BLaER1 (cell line): ENCODE data around the gene CCDC144A.
"Not testable (repeated sequence)": the region's sequence is repeated elsewhere in the genome, so short reads cannot be mapped to it uniquely, and the experiment has no call there.

Source experiments
- H3K27ac ChIP-seq: shearing (Covaris generic); formaldehyde crosslinking; 2 replicates; pipeline ENCODE4 v1.8.1; 2022
- H3K27me3 ChIP-seq: shearing (Covaris generic); formaldehyde crosslinking; 2 replicates; pipeline ENCODE4 v1.8.1; 2022
- H3K36me3 ChIP-seq: shearing (Covaris generic); formaldehyde crosslinking; 2 replicates; pipeline ENCODE4 v1.8.1; 2022
- H3K4me1 ChIP-seq: shearing (Covaris generic); formaldehyde crosslinking; 2 replicates; pipeline ENCODE4 v1.8.1; 2022
- H3K4me2 ChIP-seq: shearing (Covaris generic); formaldehyde crosslinking; 2 replicates; pipeline ENCODE4 v1.8.1; 2022
- H3K4me3 ChIP-seq: shearing (Covaris generic); formaldehyde crosslinking; 2 replicates; pipeline ENCODE4 v1.8.1; 2022
- H3K9ac ChIP-seq: shearing (Covaris generic); formaldehyde crosslinking; 2 replicates; pipeline ENCODE4 v1.8.1; 2022
- H3K9me3 ChIP-seq: shearing (Covaris generic); formaldehyde crosslinking; 2 replicates; pipeline ENCODE4 v1.8.1; 2022
- H4K20me1 ChIP-seq: shearing (Covaris generic); formaldehyde crosslinking; 2 replicates; pipeline ENCODE4 v1.8.1; 2022
- Cebpa-rat ChIP-seq: shearing (Covaris generic); IDR thresholded peaks from 2 replicates; pipeline ENCODE4 v1.8.1; 2022

The CCDC144A gene

GRCh38 chr17:16689731-16690281 is at the start of gene CCDC144A:
Gene CCDC144A (plus strand): TSS chr17:16690241. CDS start chr17:16690401, 160 bp downstream.
- H3K36me3 ChIP-seq, H3K27me3 ChIP-seq, H4K20me1 ChIP-seq, H3K4me1 ChIP-seq, H3K4me3 ChIP-seq, H3K27ac ChIP-seq, H3K9ac ChIP-seq, H3K4me2 ChIP-seq: not testable (repeated sequence)
- peaks cover 14% of the 10 kb centered on the region; the same call in 1 of the 2 replicates for H3K9me3 ChIP-seq

GRCh38 chr17:16649585-16649984 is 40.5 kb upstream of the CCDC144A start:
- Histone ChIP-seq H3K27me3 (no peaks in the 10 kb centered on the region), H3K4me3 (no peak overlapping the region), H3K9me3 (peaks cover 12% of the 10 kb centered on the region; the same call in 1 of the 2 replicates), H3K4me1 (peaks cover 17% of the 10 kb centered on the region), H4K20me1 (no peaks in the 10 kb centered on the region), H3K27ac (no peak overlapping the region), H3K36me3 (peaks cover 37% of the 10 kb centered on the region), H3K4me2 (no peak overlapping the region), H3K9ac (no peak overlapping the region)
- TF ChIP-seq Cebpa-rat = no peak

GRCh38 chr17:16652252-16652651 is 37.8 kb upstream of the CCDC144A start:
- Histone ChIP-seq H3K36me3 (peaks cover 21% of the 10 kb centered on the region), H3K4me1 (peaks cover 17% of the 10 kb centered on the region), H3K4me3 (peak overlapping the region; percentile 80; the same call in 1 of the 2 replicates), H4K20me1 (no peaks in the 10 kb centered on the region), H3K27me3 (no peaks in the 10 kb centered on the region), H3K4me2 (peak overlapping the region; percentile 91), H3K9me3 (peaks cover 6% of the 10 kb centered on the region; the same call in 1 of the 2 replicates), H3K9ac (no peak overlapping the region), H3K27ac (no peak overlapping the region)
- TF ChIP-seq Cebpa-rat = no peak

- Histone ChIP-seq H3K4me3 (peak overlapping the region; percentile 80), H4K20me1 (no peaks in the 10 kb centered on the region), H3K4me1 (peaks cover 17% of the 10 kb centered on the region), H3K9ac (peak overlapping the region; percentile 84), H3K27ac (peak overlapping the region; percentile 80), H3K4me2 (peak overlapping the region; percentile 91), H3K36me3 (peaks cover 14% of the 10 kb centered on the region), H3K27me3 (no peaks in the 10 kb centered on the region), H3K9me3 (peaks cover 12% of the 10 kb centered on the region; the same call in 1 of the 2 replicates)
- no peak for TF ChIP-seq Cebpa-rat
Measured at GRCh38 chr17:16652847-16653366, 37.1 kb upstream of the CCDC144A start.

GRCh38 chr17:16653367-16654041 is 36.5 kb upstream of the CCDC144A start, which contains the start of gene ZNF624:
Gene ZNF624 (minus strand): TSS chr17:16653850.
- Histone ChIP-seq H3K9ac (peak within 1 kb of the TSS; percentile 84), H4K20me1 (no peaks in the 10 kb centered on the region), H3K4me2 (peak within 1 kb of the TSS; percentile 91), H3K27me3 (no peaks in the 10 kb centered on the region), H3K27ac (peak within 1 kb of the TSS; percentile 80), H3K4me1 (peaks cover 17% of the 10 kb centered on the region), H3K4me3 (peak within 1 kb of the TSS; percentile 80), H3K36me3 (peaks cover 10% of the 10 kb centered on the region), H3K9me3 (peaks cover 18% of the 10 kb centered on the region)
- TF ChIP-seq Cebpa-rat = no peak

GRCh38 chr17:16661217-16661616 is 28.8 kb upstream of the CCDC144A start:
- no peaks in the 10 kb centered on the region for H4K20me1 ChIP-seq
- no peaks in the 10 kb centered on the region for H3K27me3 ChIP-seq
- H3K9ac ChIP-seq = no peak overlapping the region
- no peak for TF ChIP-seq Cebpa-rat
- H3K36me3 ChIP-seq = no peaks in the 10 kb centered on the region
- H3K4me2 ChIP-seq = no peak overlapping the region
- H3K4me1 ChIP-seq = peaks cover 8% of the 10 kb centered on the region
- peaks cover 15% of the 10 kb centered on the region for H3K9me3 ChIP-seq
- no peak overlapping the region for H3K4me3 ChIP-seq
- H3K27ac ChIP-seq = no peak overlapping the region

- Histone ChIP-seq H3K4me1 (peaks cover 20% of the 10 kb centered on the region), H3K36me3 (no peaks in the 10 kb centered on the region), H3K27ac (no peak overlapping the region), H3K9me3 (peaks cover 7% of the 10 kb centered on the region), H4K20me1 (no peaks in the 10 kb centered on the region), H3K4me2 (no peak overlapping the region), H3K27me3 (peaks cover 10% of the 10 kb centered on the region; the same call in 1 of the 2 replicates), H3K9ac (no peak overlapping the region), H3K4me3 (no peak overlapping the region)
- no peak for TF ChIP-seq Cebpa-rat
Measured at GRCh38 chr17:16662936-16663335, 27.1 kb upstream of the CCDC144A start.

GRCh38 chr17:16666553-16666906 is 23.5 kb upstream of the CCDC144A start:
- H4K20me1 ChIP-seq, H3K36me3 ChIP-seq, H3K9me3 ChIP-seq: not testable (repeated sequence)
- Histone ChIP-seq H3K4me1 (peaks cover 24% of the 10 kb centered on the region), H3K27ac (peak overlapping the region; percentile 56), H3K4me3 (peak overlapping the region; percentile 64), H3K9ac (peak overlapping the region; percentile 65; the same call in 1 of the 2 replicates), H3K27me3 (peaks cover 14% of the 10 kb centered on the region; the same call in 1 of the 2 replicates), H3K4me2 (peak overlapping the region; percentile 97)

GRCh38 chr17:16666907-16667636 is 23.0 kb upstream of the CCDC144A start:
- not testable (repeated sequence) for H4K20me1 ChIP-seq, H3K9me3 ChIP-seq, H3K36me3 ChIP-seq
- Histone ChIP-seq H3K9ac (peak overlapping the region; percentile 65), H3K4me1 (peaks cover 24% of the 10 kb centered on the region), H3K27me3 (peaks cover 14% of the 10 kb centered on the region; the same call in 1 of the 2 replicates), H3K4me2 (peak overlapping the region; percentile 97), H3K27ac (peak overlapping the region; percentile 56), H3K4me3 (peak overlapping the region; percentile 64)
